Heart left ventricle (tissue), 16 donors: ENCODE data around the gene CDKL5. TPM values are rescaled to one million over a fixed set of nuclear protein-coding genes. Genes with fewer than 3 reads are reported as not detected.

Experiments used
- ATAC-seq, 4 donors: fragments of 200-7000 bp; cut with Tn5 transposase; one replicate each; pipeline ENCODE4 v1.9.1; 2020 to 2022; ENCODE audit warnings: moderate library complexity in 4 of 4, mild to moderate bottlenecking in 3 of 4, moderate number of reproducible peaks in 1 of 4
- DNase-seq, 5 donors: peaks; one replicate each; pipeline ENCODE4 v3.0.0-alpha.2; 2020
- H3K27ac ChIP-seq, 12 donors: fragments of 200-600 bp; sonication (generic) in 4 of 12; one replicate each; pipeline versions ENCODE4 v1.5.0 to v1.8.0; 2016 to 2022; ENCODE audit warnings: mild to moderate bottlenecking in 2 of 12
- H3K27me3 ChIP-seq, 9 donors: fragments of 200-600 bp; sonication (generic) in 2 of 9; one replicate each; pipeline versions ENCODE4 v1.5.1 to v1.8.0; 2016 to 2022; ENCODE audit warnings: mild to moderate bottlenecking in 3 of 9
- H3K36me3 ChIP-seq, 9 donors: fragments of 200-600 bp; sonication (generic) in 2 of 9; one replicate each; pipeline versions ENCODE4 v1.5.0 to v1.8.0; 2018 to 2022; ENCODE audit warnings: mild to moderate bottlenecking in 2 of 9
- H3K4me1 ChIP-seq, 12 donors: fragments of 200-600 bp; sonication (generic) in 4 of 12; one replicate each; pipeline versions ENCODE4 v1.5.0 to v1.8.0; 2016 to 2022; ENCODE audit warnings: mild to moderate bottlenecking in 3 of 12
- H3K4me3 ChIP-seq, 12 donors: fragments of 200-600 bp; sonication (generic) in 4 of 12; one replicate each; pipeline versions ENCODE4 v1.5.0 to v1.8.0; 2017 to 2022; ENCODE audit warnings: mild to moderate bottlenecking in 9 of 12, moderate library complexity in 4 of 12
- H3K9me3 ChIP-seq, 12 donors: fragments of 200-600 bp; sonication (generic) in 4 of 12; one replicate each; pipeline versions ENCODE4 v1.5.0 to v1.8.0; 2016 to 2022; ENCODE audit warnings: mild to moderate bottlenecking in 1 of 12
- CTCF ChIP-seq, 12 donors: fragments of 200-600 bp; sonication (generic) in 4 of 12; IDR thresholded peaks; one replicate each; pipeline versions ENCODE4 v1.5.0 to v1.8.0; 2018 to 2022; ENCODE audit warnings: antibody characterized with exemption in 12 of 12, mild to moderate bottlenecking in 5 of 12
- POLR2A ChIP-seq, 2 donors: fragments of 450-650 bp; IDR thresholded peaks; one replicate each; pipeline ENCODE4 v1.6.1; 2017; ENCODE audit warnings: antibody characterized with exemption in 2 of 2, mild to moderate bottlenecking in 2 of 2, moderate library complexity in 2 of 2
- WGBS, 4 donors: extraction: QIAGEN DNeasy Blood & Tissue Kit in 2 of 4; methylation state at CpG; one replicate each; pipeline versions ENCODE4 v1.1.5 to v1.1.7; 2013 to 2018; 5-methylcytosine and 5-hydroxymethylcytosine counted together
- intact Hi-C, 10 donors: fragments of 100-400 bp; cut with DNase I; formaldehyde crosslinking; loops; one replicate each; pipeline versions ENCODE4 v1.11.1 to v1.14.2; 2022
- polyA plus RNA-seq, 2 donors: library from polyadenylated mRNA; stranded (reverse); fragments of 200-250 nt; gene quantifications; one replicate each; pipeline ENCODE4 v1.2.3, GENCODE V29; 2013
- total RNA-seq, 9 donors: library from RNA; depleted of rRNA in 2 of 9; stranded (reverse); fragments of >200 nt in 2 of 9; fragmentation: NEBNext Ultra II Directional in 3 of 9; extraction: Animal tissue kit (Norgen Biotek cat#: 25700) in 3 of 9; gene quantifications; one replicate each; pipeline versions ENCODE4 v1.1.0 to v1.2.4, GENCODE V29; 2016 to 2023
- donor health status: ischemic (EF 13 %, LVEDD 7.1; RV severe dilation, severe dysfunction).
- donor health status: healthy with polysubstance abuse.
- donor health status: DM: no; HTN: yes; CAD: no.
- donor health status: DM: no; HTN: no; CAD: no.
- donor health status: ischemic (EF 25% LVEDD 6.9; RV normal size, moderate dysfunction).
- donor health status: ischemic (EF 25% LVEDD 5.7; RV mildly dilated, moderate dysfunction).
- donor health status: healthy.
- donor health status: DM: yes; HTN: yes; CAD: no.
- donor health status: ischemic (EF 35%, LVEDD 5.7; RV mildly dilated, moderate dysfunction).
- donor health status: nonischemic (EF 11% LVEDD 7.7; RV severe dilation, severe dysfunction).
- donor health status: DM: yes; HTN: yes; CAD: no.
- donor health status: PGD.
- donor health status: ischemic (EF 29% LVEDD 5.4; RV normal size, mild dysfunction).
- donor health status: nonischemic (EF 23%, LVEDD 6.1; RV moderate dilation, normal function).

The CDKL5 gene
- total and polyA plus RNA-seq, 11 donors, result 3.0 to 12.5 (median 9.3) TPM

GRCh38 chrX:18652636-18653035, 227.2 kb downstream of the CDKL5 start:
- Histone ChIP-seq H3K27ac (no peak overlapping the region), H3K27me3 (no peaks in the 10 kb centered on the region), H3K36me3 (no peaks in the 10 kb centered on the region), H3K4me1 (no peaks in the 10 kb centered on the region), H3K4me3 (no peak overlapping the region), H3K9me3 (no peaks in the 10 kb centered on the region)
- no peak for DNase-seq
- ATAC-seq, result no peak
- intact Hi-C loops, result no loop called here
- TF ChIP-seq POLR2A (IDR thresholded peaks at IDR 0.05) (no peak), CTCF (IDR thresholded peaks at IDR 0.05) (no peak)

- TF ChIP-seq CTCF (IDR thresholded peaks at IDR 0.05), result no peak
- no peak for TF ChIP-seq POLR2A (IDR thresholded peaks at IDR 0.05)
- Histone ChIP-seq H3K9me3 (no peaks in the 10 kb centered on the region), H3K36me3 (no peaks in the 10 kb centered on the region), H3K4me3 (no peak overlapping the region), H3K4me1 (no peaks in the 10 kb centered on the region), H3K27ac (no peak overlapping the region), H3K27me3 (no peaks in the 10 kb centered on the region)
- ATAC-seq, result no peak
- DNase-seq, result no peak
- 50 to 58% (median 54%) methylated on average over 5 of the region's 5 CpGs for whole genome bisulfite sequencing, 4 donors
- intact Hi-C loops, result no loop called here
These were observed 229.7 kb downstream of the CDKL5 start for GRCh38 chrX:18654875-18655836.

GRCh38 chrX:18661273-18661672, 235.9 kb downstream of the CDKL5 start:
- TF ChIP-seq POLR2A (IDR thresholded peaks at IDR 0.05) (no peak), CTCF (IDR thresholded peaks at IDR 0.05) (no peak)
- H3K36me3 ChIP-seq, result no peaks in the 10 kb centered on the region
- H3K27ac ChIP-seq, result no peak overlapping the region
- H3K4me1 ChIP-seq, result no peaks in the 10 kb centered on the region
- H3K9me3 ChIP-seq, result no peaks in the 10 kb centered on the region
- 76 to 93% (median 90%) methylated on average over 12 of the region's 12 CpGs for WGBS, 4 donors
- no peaks in the 10 kb centered on the region for H3K27me3 ChIP-seq
- ATAC-seq, result no peak
- no peak for DNase-seq
- no peak overlapping the region for H3K4me3 ChIP-seq
- intact Hi-C loops, result no loop called here

GRCh38 chrX:18664947-18665346, 239.5 kb downstream of the CDKL5 start:
- WGBS, 4 donors, result 78 to 89% (median 86%) methylated on average over 8 of the region's 8 CpGs
- intact Hi-C loops, result no loop called here
- Histone ChIP-seq H3K4me3 (no peak overlapping the region), H3K4me1 (no peaks in the 10 kb centered on the region), H3K9me3 (no peaks in the 10 kb centered on the region), H3K36me3 (no peaks in the 10 kb centered on the region), H3K27me3 (no peaks in the 10 kb centered on the region), H3K27ac (no peak overlapping the region)
- DNase-seq, result no peak
- ATAC-seq, result no peak
- TF ChIP-seq CTCF (IDR thresholded peaks at IDR 0.05) (no peak), POLR2A (IDR thresholded peaks at IDR 0.05) (no peak)
